H1 (cell line): Measurements from ENCODE around the gene TRPC4. TPM values are rescaled to one million over a fixed set of nuclear protein-coding genes. Genes with fewer than 3 reads are reported as not detected.

Experiments used
- BACH1 ChIP-seq: IDR thresholded peaks from 2 replicates; pipeline ENCODE4 v1.6.1; 2012; ENCODE audit warnings: low read length, improper control_type of control experiment
- CBX5 ChIP-seq: fragments of 300-800, 300-1000 bp; sonication (generic); IDR thresholded peaks from 2 replicates; pipeline ENCODE4 v1.7.1; 2016; ENCODE audit warnings: antibody characterized with exemption, low read length, low read depth
- CEBPB ChIP-seq: IDR thresholded peaks from 2 replicates; pipeline ENCODE4 v1.6.1; 2012; ENCODE audit warnings: low read depth, low read length
- CHD1 ChIP-seq: IDR thresholded peaks from 2 replicates; pipeline ENCODE4 v1.6.1; 2012; ENCODE audit warnings: low read depth, low read length, improper control_type of control experiment
- CHD2 ChIP-seq: IDR thresholded peaks from 2 replicates; pipeline ENCODE4 v1.6.1; 2012; ENCODE audit warnings: low read length, improper control_type of control experiment
- CREB1 ChIP-seq: IDR thresholded peaks from 2 replicates; pipeline ENCODE4 v1.6.1; 2012; ENCODE audit warnings: inconsistent platforms
- EZH2 ChIP-seq: fragments of 200-600 bp; sonication (generic); IDR thresholded peaks from 2 replicates; pipeline ENCODE4 v1.7.1; 2012; ENCODE audit warnings: low read depth, mild to moderate bottlenecking, moderate library complexity, low read length, inconsistent platforms; ENCODE audit not compliant: severe bottlenecking
- HDAC2 ChIP-seq, 2 experiments: fragments of 300-600 bp in 1 of 2; sonication (generic) in 1 of 2; IDR thresholded peaks; 2 replicates each; pipeline ENCODE4 v1.6.1; 2011 to 2012; ENCODE audit warnings: low read depth in 2 of 2, low read length in 2 of 2, mild to moderate bottlenecking in 2 of 2, moderate library complexity in 2 of 2, borderline replicate concordance in 1 of 2, inconsistent platforms in 1 of 2
- KDM5A ChIP-seq: fragments of 200-600 bp; IDR thresholded peaks from 2 replicates; pipeline ENCODE4 v1.7.1; 2012; ENCODE audit warnings: mild to moderate bottlenecking, low read length, inconsistent platforms, mixed read lengths
- MAFK ChIP-seq: IDR thresholded peaks from 2 replicates; pipeline ENCODE4 v1.6.1; 2012; ENCODE audit warnings: low read depth, mild to moderate bottlenecking, improper control_type of control experiment, low read length
- NANOG ChIP-seq: IDR thresholded peaks from 2 replicates; pipeline ENCODE4 v1.6.1; 2011; ENCODE audit warnings: low read length, low read depth, mild to moderate bottlenecking, inconsistent platforms; ENCODE audit not compliant: insufficient read depth, poor library complexity, severe bottlenecking
- NRF1 ChIP-seq: IDR thresholded peaks from 2 replicates; pipeline ENCODE4 v1.6.1; 2011; ENCODE audit warnings: mild to moderate bottlenecking, low read depth, low read length, improper control_type of control experiment
- POLR2AphosphoS5 ChIP-seq: IDR thresholded peaks from 2 replicates; pipeline ENCODE4 v1.6.1; 2011; ENCODE audit warnings: low read depth, low read length
- POU5F1 ChIP-seq: IDR thresholded peaks from 2 replicates; pipeline ENCODE4 v1.6.1; 2011; ENCODE audit warnings: low read depth, mild to moderate bottlenecking, low read length, moderate library complexity
- RBBP5 ChIP-seq: IDR thresholded peaks from 2 replicates; pipeline ENCODE4 v1.7.1; 2012; ENCODE audit warnings: low read depth, mild to moderate bottlenecking, inconsistent platforms, low read length, moderate library complexity, borderline replicate concordance
- RNF2 ChIP-seq: fragments of 200-900, 300-1000 bp; sonication (generic); IDR thresholded peaks from 2 replicates; pipeline ENCODE4 v1.7.1; 2016; ENCODE audit warnings: borderline replicate concordance, low read depth, mild to moderate bottlenecking, antibody characterized with exemption, low read length; ENCODE audit not compliant: poor library complexity, severe bottlenecking; ENCODE audit errors: missing control alignments
- SAP30 ChIP-seq: fragments of 300-600 bp; sonication (generic); IDR thresholded peaks from 2 replicates; pipeline ENCODE4 v1.7.1; 2012; ENCODE audit warnings: low read length, moderate library complexity, mild to moderate bottlenecking, inconsistent platforms; ENCODE audit not compliant: insufficient read depth, insufficient replicate concordance
- SIX5 ChIP-seq: IDR thresholded peaks from 2 replicates; pipeline ENCODE4 v1.6.1; 2011; ENCODE audit warnings: mild to moderate bottlenecking, low read depth, low read length
- SP4 ChIP-seq: IDR thresholded peaks from 2 replicates; pipeline ENCODE4 v1.6.1; 2012; ENCODE audit warnings: low read length, inconsistent platforms
- TAF1 ChIP-seq: IDR thresholded peaks from 2 replicates; pipeline ENCODE4 v1.6.1; 2011; ENCODE audit warnings: mild to moderate bottlenecking, low read depth, low read length
- TEAD4 ChIP-seq: IDR thresholded peaks from 2 replicates; pipeline ENCODE4 v1.6.1; 2012; ENCODE audit warnings: low read depth, low read length, inconsistent platforms, mixed read lengths
- YY1 ChIP-seq: IDR thresholded peaks from 2 replicates; pipeline ENCODE4 v1.6.1; 2011; ENCODE audit warnings: low read depth, mild to moderate bottlenecking, low read length
- ZNF274 ChIP-seq: IDR thresholded peaks from 2 replicates; pipeline ENCODE4 v1.7.0; 2012; ENCODE audit warnings: low read length, borderline replicate concordance; ENCODE audit errors: extremely low read depth
- polyA plus RNA-seq, 7 experiments: library from polyadenylated mRNA; depleted of rRNA in 3 of 7; stranded (reverse) in 5 of 7; unstranded in 2 of 7; fragments of >200 nt in 5 of 7; fragments of 200-250 nt in 2 of 7; gene quantifications; 1 replicate in 5 of 7; 2 replicates in 1 of 7; 4 replicates in 1 of 7; pipeline versions ENCODE4 v1.2.1 to v1.2.3, GENCODE V29; 2011 to 2013; ENCODE audit warnings: missing spikeins in 2 of 7, mixed read lengths in 2 of 7
- total RNA-seq: library from RNA; stranded (reverse); fragmentation: NEBNext Ultra II Directional; extraction: Animal tissue kit (Norgen Biotek cat#: 25700); gene quantifications from 2 replicates; pipeline ENCODE4 v1.2.1, GENCODE V29; 2021
- TF ChIP-seq, protein P1 (sequence below): IDR thresholded peaks from 2 replicates; pipeline ENCODE4 v1.6.1; 2012; ENCODE audit warnings: low read length, inconsistent platforms

The TRPC4 gene
- total and polyA plus RNA-seq, 2 of the 8 experiments (the other 6 are each of a cell fraction or from before 2014, with no cell fraction given) = 12.3 to 14.7 TPM

DNA sequence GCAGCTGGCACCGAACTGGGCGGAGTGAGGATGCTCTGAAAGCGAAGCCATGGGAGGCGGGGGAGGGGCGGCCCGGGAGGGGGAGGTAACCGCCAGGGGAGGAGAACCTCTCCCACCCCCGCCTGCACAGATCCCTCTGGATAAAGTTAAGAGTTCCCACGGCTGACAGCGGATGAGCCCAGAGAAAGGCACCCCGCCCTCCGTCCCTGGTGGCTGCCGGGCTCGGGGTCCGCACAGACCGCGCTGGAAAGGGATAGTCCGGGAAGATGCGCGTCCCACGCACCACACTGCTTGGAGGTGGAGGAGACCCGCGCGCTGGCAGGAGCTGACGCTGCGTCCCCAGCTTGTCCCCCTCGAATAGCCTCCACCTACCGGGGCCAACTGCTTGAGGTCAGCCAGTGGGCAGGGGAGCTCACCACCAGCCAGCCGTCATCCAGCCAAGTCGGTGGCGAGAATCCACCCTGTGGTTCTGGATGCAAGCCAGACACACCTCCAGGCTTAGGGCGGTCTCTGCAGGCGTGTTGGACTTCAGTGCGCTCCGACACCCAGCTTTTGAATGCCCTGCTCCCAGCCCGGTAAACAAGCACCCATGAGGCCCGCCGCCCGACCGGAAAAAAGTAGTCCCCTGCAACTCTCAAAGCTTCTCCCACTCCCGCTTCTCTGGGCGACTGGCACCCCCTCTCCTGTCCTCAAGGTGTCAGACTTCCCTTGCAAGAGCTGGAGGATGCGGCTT lies at the start of gene TRPC4 (continued):
- TF ChIP-seq BACH1 (no peak), SIX5 (no peak), SP4 (no peak), CEBPB (no peak), NRF1 (no peak), TAF1 (peak; percentile 56; the same call in 1 of the 2 replicates), CREB1 (0 out of 2 replicates have a peak, but pooled peaks have one; percentile 12), ZNF274 (no peak), RNF2 (no peak), NANOG (no peak), POLR2AphosphoS5 (no peak), CHD1 (no peak), YY1 (no peak), CHD2 (no peak), HDAC2 (IDR thresholded peaks at IDR 0.05; ENCODE audit: borderline replicate concordance in 1 of 2, low read depth in 2 of 2, low read length in 2 of 2) (no peak; a peak in 1 of 4 replicates), MAFK (no peak), TEAD4 (no peak), EZH2 (no peak), RBBP5 (no peak; the same call in 1 of the 2 replicates), CBX5 (no peak), POU5F1 (no peak), SAP30 (peak; percentile 84), KDM5A (peak; percentile 39; the same call in 1 of the 2 replicates)
- TF ChIP-seq, protein P1, sequence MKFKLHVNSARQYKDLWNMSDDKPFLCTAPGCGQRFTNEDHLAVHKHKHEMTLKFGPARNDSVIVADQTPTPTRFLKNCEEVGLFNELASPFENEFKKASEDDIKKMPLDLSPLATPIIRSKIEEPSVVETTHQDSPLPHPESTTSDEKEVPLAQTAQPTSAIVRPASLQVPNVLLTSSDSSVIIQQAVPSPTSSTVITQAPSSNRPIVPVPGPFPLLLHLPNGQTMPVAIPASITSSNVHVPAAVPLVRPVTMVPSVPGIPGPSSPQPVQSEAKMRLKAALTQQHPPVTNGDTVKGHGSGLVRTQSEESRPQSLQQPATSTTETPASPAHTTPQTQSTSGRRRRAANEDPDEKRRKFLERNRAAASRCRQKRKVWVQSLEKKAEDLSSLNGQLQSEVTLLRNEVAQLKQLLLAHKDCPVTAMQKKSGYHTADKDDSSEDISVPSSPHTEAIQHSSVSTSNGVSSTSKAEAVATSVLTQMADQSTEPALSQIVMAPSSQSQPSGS = no peak
